Peyer's patch (tissue), 4 donors: ENCODE data around the gene NXT1. TPM values are rescaled to one million over a fixed set of nuclear protein-coding genes. Genes with fewer than 3 reads are reported as not detected.

Experiments used
- DNase-seq, 3 donors: peaks; one replicate each; pipeline ENCODE4 v3.0.0-alpha.2; 2017 to 2019
- H3K27ac ChIP-seq, 4 donors: fragments of 200-600 bp; sonication (generic); one replicate each; pipeline ENCODE4 v1.5.1; 2016 to 2019
- H3K27me3 ChIP-seq, 2 donors: fragments of 200-600 bp; sonication (generic); one replicate each; pipeline ENCODE4 v1.5.1; 2019
- H3K36me3 ChIP-seq, 3 donors: fragments of 200-600 bp; sonication (generic); one replicate each; pipeline ENCODE4 v1.5.1; 2016 to 2019
- H3K4me1 ChIP-seq, 4 donors: fragments of 200-600 bp; sonication (generic); one replicate each; pipeline ENCODE4 v1.5.1; 2016 to 2019
- H3K4me3 ChIP-seq, 4 donors: fragments of 200-600 bp; sonication (generic); 1 replicate in 3 of 4; 2 replicates in 1 of 4; pipeline ENCODE4 v1.5.1; 2016 to 2019; ENCODE audit warnings: mild to moderate bottlenecking in 1 of 4
- H3K9me3 ChIP-seq, 4 donors: fragments of 200-600 bp; sonication (generic); one replicate each; pipeline ENCODE4 v1.5.1; 2016 to 2019; ENCODE audit warnings: mild to moderate bottlenecking in 1 of 4
- CTCF ChIP-seq, 6 experiments: fragments of 450-650 bp in 4 of 6; fragments of 200-600 bp in 2 of 6; sonication (generic) in 1 of 6; IDR thresholded peaks; one replicate each; pipeline ENCODE4 v1.5.1; 2017 to 2019; ENCODE audit warnings: antibody characterized with exemption in 6 of 6, mild to moderate bottlenecking in 3 of 6, moderate library complexity in 1 of 6
- POLR2A ChIP-seq, 2 donors: fragments of 450-650 bp; IDR thresholded peaks; one replicate each; pipeline ENCODE4 v1.5.1; 2017; ENCODE audit warnings: antibody characterized with exemption in 2 of 2, mild to moderate bottlenecking in 2 of 2, moderate library complexity in 2 of 2
- total RNA-seq, 4 donors: library from RNA; depleted of rRNA; stranded (reverse); fragments of >200 nt; gene quantifications; one replicate each; pipeline ENCODE4 v1.1.0, GENCODE V29; 2016

NXT1 gene
- total RNA-seq, 4 donors from 2014 or later, result 5.4 to 23.1 (median 7.9) TPM

DNA sequence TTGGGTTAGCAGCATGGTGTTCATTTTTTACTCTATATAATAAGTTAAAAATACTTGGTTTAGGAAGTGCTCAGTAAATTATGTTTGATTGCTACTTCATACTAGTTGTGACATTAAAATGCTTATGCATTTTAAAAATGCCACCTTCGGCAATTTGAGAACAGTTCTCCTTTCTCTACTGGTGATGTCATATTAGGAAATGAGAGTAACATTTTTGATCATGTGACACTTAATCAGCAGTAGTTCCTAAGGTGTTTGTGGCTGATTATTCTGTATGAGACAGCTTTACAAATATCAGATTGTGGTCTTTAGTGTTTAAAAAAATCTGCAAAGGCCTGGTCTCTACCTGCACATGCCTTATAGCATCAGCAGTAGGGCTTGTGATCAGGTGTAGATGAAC lies 15.8 kb downstream of the NXT1 start:
- Histone ChIP-seq H3K9me3 (no peaks in the 10 kb centered on the region), H3K4me1 (peaks cover 0 to 23% (median 14%) of the 10 kb centered on the region in 4 donors), H3K36me3 (peaks cover 0 to 39% (median 0%) of the 10 kb centered on the region in 3 donors), H3K27me3 (no peaks in the 10 kb centered on the region), H3K4me3 (no peak overlapping the region), H3K27ac (no peak overlapping the region)
- no peak for DNase-seq
- TF ChIP-seq POLR2A (IDR thresholded peaks at IDR 0.05) (no peak), CTCF (IDR thresholded peaks at IDR 0.05) (no peak)

DNA sequence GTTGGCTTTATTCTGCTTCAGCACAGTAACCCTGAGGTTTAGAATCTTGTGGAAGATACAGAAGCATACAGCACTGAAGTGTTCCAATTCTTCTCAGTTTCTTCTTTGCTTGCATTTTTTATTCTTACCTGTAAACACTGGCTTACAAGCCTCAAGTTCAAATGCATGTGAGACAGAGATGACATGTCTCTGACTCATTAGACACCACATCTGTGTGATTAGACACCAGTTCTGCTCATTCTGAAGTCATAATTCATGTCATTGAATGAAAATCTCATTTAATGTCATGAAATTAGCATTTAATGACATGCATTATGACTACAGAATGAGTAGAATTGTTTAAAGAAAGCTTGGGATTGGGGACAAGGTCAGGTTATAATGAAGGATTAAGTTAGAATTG lies 17.2 kb downstream of the NXT1 start:
- Histone ChIP-seq H3K4me1 (peaks cover 0 to 20% (median 12%) of the 10 kb centered on the region in 4 donors), H3K4me3 (no peak overlapping the region), H3K9me3 (no peaks in the 10 kb centered on the region), H3K36me3 (peaks cover 0 to 53% (median 0%) of the 10 kb centered on the region in 3 donors), H3K27me3 (no peaks in the 10 kb centered on the region), H3K27ac (no peak overlapping the region)
- no peak for DNase-seq
- no peak for TF ChIP-seq CTCF (IDR thresholded peaks at IDR 0.05)
- TF ChIP-seq POLR2A (IDR thresholded peaks at IDR 0.05), result no peak

DNA sequence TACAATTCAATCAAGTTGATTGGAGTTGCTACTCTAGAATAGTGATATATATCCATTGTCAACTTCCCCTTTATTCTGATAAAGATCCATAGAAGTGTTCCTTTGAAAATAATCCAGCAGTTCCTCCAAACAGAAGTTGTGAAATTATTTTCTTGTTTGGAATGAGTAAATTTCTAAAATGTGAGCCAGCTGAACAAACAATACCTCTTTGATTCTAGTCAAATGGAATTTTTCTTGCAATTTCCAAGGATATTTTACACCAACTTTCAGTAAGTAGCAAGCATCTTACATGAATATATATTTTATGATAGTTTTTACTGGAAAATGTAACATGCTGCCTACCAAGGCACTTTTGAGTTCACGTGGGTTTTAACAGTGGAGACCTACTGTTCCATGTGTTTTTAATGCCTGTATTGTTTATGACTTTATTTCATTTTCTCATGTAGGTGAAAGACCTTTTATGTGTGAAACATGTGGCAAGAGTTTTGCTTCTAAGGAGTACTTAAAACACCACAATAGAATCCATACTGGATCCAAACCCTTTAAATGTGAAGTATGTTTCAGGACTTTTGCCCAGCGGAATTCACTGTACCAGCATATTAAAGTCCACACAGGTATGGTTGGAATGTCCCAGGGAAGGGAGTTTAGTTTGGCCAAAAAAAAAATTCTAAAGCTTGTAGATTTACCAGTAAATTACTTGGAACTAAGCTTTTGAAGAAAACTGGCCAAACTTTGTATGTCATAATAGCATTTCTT lies 17.9 kb downstream of the NXT1 start:
- no peaks in the 10 kb centered on the region for H3K27me3 ChIP-seq
- H3K9me3 ChIP-seq, result no peaks in the 10 kb centered on the region
- H3K4me3 ChIP-seq, result no peak overlapping the region
- DNase-seq, result no peak
- peaks cover 0 to 60% (median 0%) of the 10 kb centered on the region in 3 donors for H3K36me3 ChIP-seq
- peaks cover 0 to 13% (median 6%) of the 10 kb centered on the region in 4 donors for H3K4me1 ChIP-seq
- H3K27ac ChIP-seq, result no peak overlapping the region
- TF ChIP-seq POLR2A (IDR thresholded peaks at IDR 0.05) (no peak), CTCF (IDR thresholded peaks at IDR 0.05) (no peak)

- H3K36me3 ChIP-seq, result peaks cover 0 to 67% (median 0%) of the 10 kb centered on the region in 3 donors
- TF ChIP-seq CTCF (IDR thresholded peaks at IDR 0.05), result no peak
- no peak for TF ChIP-seq POLR2A (IDR thresholded peaks at IDR 0.05)
Measured at GRCh38 chr20:23369072-23369823, 18.7 kb downstream of the NXT1 start.

DNA sequence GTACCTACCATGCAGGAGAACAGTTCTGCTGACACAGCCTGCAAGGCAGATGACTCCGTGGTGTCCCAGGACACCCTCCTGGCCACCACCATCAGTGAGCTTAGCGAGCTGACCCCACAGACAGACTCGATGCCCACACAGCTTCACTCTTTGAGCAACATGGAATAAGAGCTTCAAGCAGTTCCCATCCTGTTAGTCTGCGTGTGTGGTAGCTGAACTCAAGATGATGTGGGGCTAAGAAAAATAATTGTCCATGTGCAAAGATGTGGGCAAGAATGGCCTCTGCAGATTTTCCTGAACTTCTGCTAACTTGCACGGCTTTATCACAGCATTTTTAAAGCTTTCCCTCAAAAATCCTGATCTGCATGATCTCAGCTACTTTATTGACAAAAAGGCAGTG lies 19.7 kb downstream of the NXT1 start:
- DNase-seq, result no peak
- H3K36me3 ChIP-seq, result peaks cover 0 to 64% (median 0%) of the 10 kb centered on the region in 3 donors
- H3K27me3 ChIP-seq, result no peaks in the 10 kb centered on the region
- H3K4me3 ChIP-seq, result no peak overlapping the region
- H3K9me3 ChIP-seq, result no peaks in the 10 kb centered on the region
- no peak for TF ChIP-seq CTCF (IDR thresholded peaks at IDR 0.05)
- no peak for TF ChIP-seq POLR2A (IDR thresholded peaks at IDR 0.05)
- H3K4me1 ChIP-seq, result peaks cover 0 to 12% (median 6%) of the 10 kb centered on the region in 4 donors
- no peak overlapping the region for H3K27ac ChIP-seq

More at GRCh38 chr20:23369072-23369823, 18.7 kb downstream of the NXT1 start:
- Histone ChIP-seq H3K27ac (no peak overlapping the region), H3K27me3 (no peaks in the 10 kb centered on the region), H3K4me3 (no peak overlapping the region), H3K9me3 (no peaks in the 10 kb centered on the region), H3K4me1 (peaks cover 0 to 12% (median 6%) of the 10 kb centered on the region in 4 donors)
- DNase-seq, result no peak
